ENCODE measurements around the gene PRPF18.
A peak's percentile ranks its signal among the peaks of the same experiment; 100 is the strongest.
"Not testable (repeated sequence)": the region's sequence is repeated elsewhere in the genome, so short reads cannot be mapped to it uniquely, and the experiment has no call there.

The PRPF18 gene

GRCh38 chr10:13586676-13587355 lies at the start of gene PRPF18:
TSS of gene PRPF18 (plus strand) at chr10:13586965. CDS start at chr10:13587087, 122 bp downstream.
- peak; percentile 91 for DNase-seq (ENCODE audit: low spot score)

GRCh38 chr10:13537985-13538384 lies 48.8 kb upstream of the PRPF18 start:
- not testable (repeated sequence) for DNase-seq (ENCODE audit: low spot score)

GRCh38 chr10:13542533-13542932 lies 44.2 kb upstream of the PRPF18 start:
- DNase-seq (ENCODE audit: low spot score) = no peak

- DNase-seq (ENCODE audit: low spot score) = no peak
Measured at GRCh38 chr10:13550802-13551201, 36.0 kb upstream of the PRPF18 start.

- DNase-seq (ENCODE audit: low spot score) = no peak
Measured at GRCh38 chr10:13555884-13556510, 30.8 kb upstream of the PRPF18 start.

- DNase-seq (ENCODE audit: low spot score) = no peak
Measured at GRCh38 chr10:13559124-13559700, 27.6 kb upstream of the PRPF18 start.

GRCh38 chr10:13560597-13560996 lies 26.2 kb upstream of the PRPF18 start:
- DNase-seq (ENCODE audit: low spot score) = no peak

- no peak for DNase-seq (ENCODE audit: low spot score)
Measured at GRCh38 chr10:13563481-13564445, 23.0 kb upstream of the PRPF18 start.

- no peak for DNase-seq (ENCODE audit: low spot score)
Measured at GRCh38 chr10:13564576-13564975, 22.2 kb upstream of the PRPF18 start.

GRCh38 chr10:13567030-13567429 lies 19.7 kb upstream of the PRPF18 start:
- DNase-seq (ENCODE audit: low spot score) = no peak

GRCh38 chr10:13571541-13571940 lies 15.2 kb upstream of the PRPF18 start:
- no peak for DNase-seq (ENCODE audit: low spot score)

- no peak for DNase-seq (ENCODE audit: low spot score)
Measured at GRCh38 chr10:13573960-13574359, 12.8 kb upstream of the PRPF18 start.

- no peak for DNase-seq (ENCODE audit: low spot score)
Measured at GRCh38 chr10:13585195-13585751, 1.5 kb upstream of the PRPF18 start.

GRCh38 chr10:13585943-13586342 lies 822 bp upstream of the PRPF18 start:
- DNase-seq (ENCODE audit: low spot score) = no peak

GRCh38 chr10:13587391-13587790 lies 626 bp downstream of the PRPF18 start:
- peak; percentile 5 for DNase-seq (ENCODE audit: low spot score)

GRCh38 chr10:13589316-13589715 lies 2.6 kb downstream of the PRPF18 start:
- no peak for DNase-seq (ENCODE audit: low spot score)

- DNase-seq (ENCODE audit: low spot score) = no peak
Measured at GRCh38 chr10:13590886-13591285, 4.1 kb downstream of the PRPF18 start.

- DNase-seq (ENCODE audit: low spot score) = no peak
Measured at GRCh38 chr10:13592306-13592705, 5.5 kb downstream of the PRPF18 start.

GRCh38 chr10:13593535-13593934 lies 6.8 kb downstream of the PRPF18 start:
- DNase-seq (ENCODE audit: low spot score) = no peak

GRCh38 chr10:13594641-13595040 lies 7.9 kb downstream of the PRPF18 start:
- DNase-seq (ENCODE audit: low spot score) = no peak

GRCh38 chr10:13597909-13598308 lies 11.1 kb downstream of the PRPF18 start:
- no peak for DNase-seq (ENCODE audit: low spot score)
